ENCODE results near the gene OLFML2A. TPM values are rescaled to one million over a fixed set of nuclear protein-coding genes. Genes with fewer than 3 reads are reported as not detected.

Gene OLFML2A
- total RNA-seq, 2 donors from 2014 or later = 5.4 to 6.7 TPM

DNA sequence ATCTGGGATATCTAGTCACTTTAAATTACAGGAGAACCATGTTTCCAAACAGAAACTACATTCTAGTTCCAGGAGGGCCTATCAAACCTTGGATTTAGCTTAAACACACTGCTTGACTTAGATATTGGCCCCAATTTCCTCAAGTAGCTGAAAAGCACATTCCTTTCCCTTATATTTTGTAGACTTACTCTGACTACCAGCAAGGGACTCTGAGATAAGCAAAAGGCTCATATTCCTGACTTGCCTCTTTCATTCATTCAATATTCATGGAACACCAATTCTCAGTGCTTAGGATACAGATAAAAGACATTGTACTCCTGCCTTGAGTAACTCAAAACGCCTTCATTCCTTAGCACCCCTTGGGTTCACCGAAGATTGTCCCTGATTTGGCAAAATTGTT is 17.6 kb upstream of the OLFML2A start:
- Histone ChIP-seq H3K4me3 (no peak overlapping the region), H3K36me3 (no peaks in the 10 kb centered on the region), H3K4me1 (ENCODE audit: control insufficient read depth in 1 of 2, low read depth in 2 of 2) (no peaks in the 10 kb centered on the region), H3K27me3 (replicated peaks; ENCODE audit: insufficient read depth) (peaks cover 15% of the 10 kb centered on the region), H3K9me3 (no peaks in the 10 kb centered on the region), H3K27ac (no peak overlapping the region)
- DNase-seq (ENCODE audit: low spot score) = no peak
- TF ChIP-seq, protein P1, sequence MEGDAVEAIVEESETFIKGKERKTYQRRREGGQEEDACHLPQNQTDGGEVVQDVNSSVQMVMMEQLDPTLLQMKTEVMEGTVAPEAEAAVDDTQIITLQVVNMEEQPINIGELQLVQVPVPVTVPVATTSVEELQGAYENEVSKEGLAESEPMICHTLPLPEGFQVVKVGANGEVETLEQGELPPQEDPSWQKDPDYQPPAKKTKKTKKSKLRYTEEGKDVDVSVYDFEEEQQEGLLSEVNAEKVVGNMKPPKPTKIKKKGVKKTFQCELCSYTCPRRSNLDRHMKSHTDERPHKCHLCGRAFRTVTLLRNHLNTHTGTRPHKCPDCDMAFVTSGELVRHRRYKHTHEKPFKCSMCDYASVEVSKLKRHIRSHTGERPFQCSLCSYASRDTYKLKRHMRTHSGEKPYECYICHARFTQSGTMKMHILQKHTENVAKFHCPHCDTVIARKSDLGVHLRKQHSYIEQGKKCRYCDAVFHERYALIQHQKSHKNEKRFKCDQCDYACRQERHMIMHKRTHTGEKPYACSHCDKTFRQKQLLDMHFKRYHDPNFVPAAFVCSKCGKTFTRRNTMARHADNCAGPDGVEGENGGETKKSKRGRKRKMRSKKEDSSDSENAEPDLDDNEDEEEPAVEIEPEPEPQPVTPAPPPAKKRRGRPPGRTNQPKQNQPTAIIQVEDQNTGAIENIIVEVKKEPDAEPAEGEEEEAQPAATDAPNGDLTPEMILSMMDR (IDR thresholded peaks at IDR 0.05) = no peak
- ATAC-seq (ENCODE audit: insufficient number of reproducible peaks, low FRiP score, low read depth) = no peak

DNA sequence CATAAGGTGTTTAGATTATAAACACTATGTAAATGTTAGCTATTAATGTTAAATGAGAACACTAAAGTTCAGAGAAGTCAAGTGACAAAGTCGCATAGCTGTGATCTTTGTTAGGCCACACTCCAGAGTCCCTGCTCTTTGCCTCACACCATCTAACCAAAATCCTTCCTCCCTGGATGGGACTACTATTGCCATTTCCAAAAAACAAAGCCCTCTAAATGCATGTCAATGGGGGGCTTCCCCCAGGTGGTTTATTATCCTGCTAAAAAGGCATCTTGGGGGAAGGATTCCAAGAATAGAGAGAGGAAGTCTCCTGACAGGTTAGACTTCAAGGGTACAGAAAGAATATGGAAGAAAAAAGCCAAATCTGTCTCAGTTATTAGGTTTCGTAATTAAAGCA is 16.2 kb upstream of the OLFML2A start:
- H3K27me3 ChIP-seq (replicated peaks; ENCODE audit: insufficient read depth) = peaks cover 23% of the 10 kb centered on the region

DNA sequence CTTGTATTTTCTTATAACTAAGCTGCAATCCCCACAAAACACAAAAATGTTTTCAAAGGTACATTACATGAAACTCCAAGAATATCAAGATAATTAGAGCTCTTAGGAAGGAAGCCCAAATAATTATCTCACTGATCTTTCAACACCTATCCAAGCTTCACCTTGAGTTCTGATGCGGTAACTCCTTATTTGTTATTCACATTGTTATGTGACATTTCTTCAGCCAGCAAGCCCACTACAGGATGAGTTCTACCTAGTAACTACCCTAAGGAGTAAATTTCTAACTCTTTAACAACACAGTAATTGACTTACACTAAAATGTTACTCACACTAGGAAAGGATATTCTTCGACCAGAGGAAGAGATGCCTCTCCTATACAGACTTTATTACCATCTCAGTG is 15.7 kb upstream of the OLFML2A start:
- Histone ChIP-seq H3K27me3 (replicated peaks; ENCODE audit: insufficient read depth) (peaks cover 28% of the 10 kb centered on the region), H3K9me3 (no peaks in the 10 kb centered on the region), H3K27ac (no peak overlapping the region), H3K36me3 (no peaks in the 10 kb centered on the region), H3K4me3 (no peak overlapping the region), H3K4me1 (ENCODE audit: control insufficient read depth in 1 of 2, low read depth in 2 of 2) (no peaks in the 10 kb centered on the region)
- TF ChIP-seq, protein P1 (IDR thresholded peaks at IDR 0.05) = no peak
- DNase-seq (ENCODE audit: low spot score) (no peak), ATAC-seq (ENCODE audit: insufficient number of reproducible peaks, low FRiP score, low read depth) (no peak)

More for the DNA sequence above, 16.2 kb upstream of the OLFML2A start:
- Histone ChIP-seq H3K36me3 (no peaks in the 10 kb centered on the region), H3K4me3 (no peak overlapping the region), H3K27ac (no peak overlapping the region), H3K4me1 (ENCODE audit: control insufficient read depth in 1 of 2, low read depth in 2 of 2) (no peaks in the 10 kb centered on the region), H3K9me3 (no peaks in the 10 kb centered on the region)
- TF ChIP-seq, protein P1 (IDR thresholded peaks at IDR 0.05) = no peak
- DNase-seq (ENCODE audit: low spot score) (no peak), ATAC-seq (ENCODE audit: insufficient number of reproducible peaks, low FRiP score, low read depth) (no peak)

DNA sequence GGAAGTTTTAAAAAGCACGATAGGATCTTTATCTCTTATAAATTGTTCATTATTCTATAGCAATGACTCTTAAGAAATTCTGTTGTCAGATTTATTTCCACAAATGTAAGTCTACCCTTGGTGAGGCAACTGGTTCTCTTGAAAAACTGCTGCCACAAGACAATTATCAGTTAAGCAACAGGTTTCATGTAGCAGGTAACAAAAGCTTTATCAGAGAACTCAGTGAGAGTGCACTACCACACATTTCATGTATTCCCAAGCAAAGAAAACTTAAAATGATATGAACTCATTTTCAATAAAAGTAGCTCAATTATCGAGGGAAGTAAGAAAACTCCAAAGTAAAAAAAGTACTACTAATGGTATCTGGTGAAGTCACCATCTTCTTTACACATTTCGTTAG is 15.2 kb upstream of the OLFML2A start:
- no peak overlapping the region for H3K27ac ChIP-seq
- H3K36me3 ChIP-seq = no peaks in the 10 kb centered on the region
- DNase-seq (ENCODE audit: low spot score) (no peak), ATAC-seq (ENCODE audit: insufficient number of reproducible peaks, low FRiP score, low read depth) (no peak)
- H3K9me3 ChIP-seq = no peaks in the 10 kb centered on the region
- H3K4me3 ChIP-seq = no peak overlapping the region
- H3K4me1 ChIP-seq (ENCODE audit: control insufficient read depth in 1 of 2, low read depth in 2 of 2) = no peaks in the 10 kb centered on the region
- H3K27me3 ChIP-seq (replicated peaks; ENCODE audit: insufficient read depth) = peaks cover 32% of the 10 kb centered on the region
- TF ChIP-seq, protein P1 (IDR thresholded peaks at IDR 0.05) = no peak

DNA sequence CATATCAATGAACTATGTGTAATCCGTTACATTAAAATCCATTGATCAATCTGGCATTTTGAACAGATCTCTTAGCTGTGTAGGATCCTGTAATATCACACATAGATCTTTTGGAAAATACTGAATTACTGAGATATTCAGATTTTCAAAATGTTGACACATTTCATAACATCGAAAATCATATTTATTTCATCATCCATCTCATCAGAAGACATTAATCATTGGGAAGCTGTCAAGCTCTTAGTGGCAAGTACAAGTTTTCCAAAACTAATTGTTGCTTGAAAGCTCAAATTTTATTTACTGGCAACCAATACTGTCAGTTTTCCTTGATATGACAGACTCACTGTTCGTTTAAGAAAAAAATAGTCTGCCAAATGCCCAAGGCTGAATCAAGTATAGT is 14.3 kb upstream of the OLFML2A start:
- ATAC-seq (ENCODE audit: insufficient number of reproducible peaks, low FRiP score, low read depth) (no peak), DNase-seq (ENCODE audit: low spot score) (no peak)
- TF ChIP-seq, protein P1 (IDR thresholded peaks at IDR 0.05) = no peak
- Histone ChIP-seq H3K27ac (no peak overlapping the region), H3K4me3 (no peak overlapping the region), H3K4me1 (ENCODE audit: control insufficient read depth in 1 of 2, low read depth in 2 of 2) (no peaks in the 10 kb centered on the region), H3K36me3 (no peaks in the 10 kb centered on the region), H3K27me3 (replicated peaks; ENCODE audit: insufficient read depth) (peaks cover 24% of the 10 kb centered on the region), H3K9me3 (no peaks in the 10 kb centered on the region)

All from thoracic aorta (tissue), 2 donors.